GM21515 (cell line): ENCODE results near the gene C1orf105.
"Not testable (repeated sequence)": the region's sequence is repeated elsewhere in the genome, so short reads cannot be mapped to it uniquely, and the experiment has no call there.

Experiments used
- ATAC-seq: cut with Tn5 transposase; IDR thresholded peaks from one replicate; pipeline ENCODE4 v1.9.1; 2021; ENCODE audit not compliant: unreplicated experiment

The C1orf105 gene

GRCh38 chr1:172420385-172420784, at the start of gene C1orf105:
TSS of gene C1orf105 (plus strand) at chr1:172420685. CDS start at chr1:172420886, 201 bp downstream.
- ATAC-seq = no peak

- not testable (repeated sequence) for ATAC-seq
These were observed 48.8 kb upstream of the C1orf105 start for GRCh38 chr1:172371646-172372045.

- no peak for ATAC-seq
These were observed 46.6 kb upstream of the C1orf105 start for GRCh38 chr1:172373864-172374263.

GRCh38 chr1:172375211-172375631, 45.3 kb upstream of the C1orf105 start:
- no peak for ATAC-seq

- no peak for ATAC-seq
These were observed 44.1 kb upstream of the C1orf105 start for GRCh38 chr1:172376431-172376830.

GRCh38 chr1:172377565-172377964, 42.9 kb upstream of the C1orf105 start:
- ATAC-seq = no peak

GRCh38 chr1:172378109-172378760, 42.2 kb upstream of the C1orf105 start:
- ATAC-seq = no peak

GRCh38 chr1:172380441-172381244, 39.8 kb upstream of the C1orf105 start:
- peak; percentile 87 for ATAC-seq

- ATAC-seq = no peak
These were observed 38.5 kb upstream of the C1orf105 start for GRCh38 chr1:172381946-172382345.

- no peak for ATAC-seq
These were observed 38.1 kb upstream of the C1orf105 start for GRCh38 chr1:172382406-172382805.

GRCh38 chr1:172382990-172383389, 37.5 kb upstream of the C1orf105 start:
- no peak for ATAC-seq

- no peak for ATAC-seq
These were observed 36.9 kb upstream of the C1orf105 start for GRCh38 chr1:172383536-172383935.

- no peak for ATAC-seq
These were observed 35.8 kb upstream of the C1orf105 start for GRCh38 chr1:172384656-172385055.

GRCh38 chr1:172386046-172386445, 34.4 kb upstream of the C1orf105 start:
- no peak for ATAC-seq

GRCh38 chr1:172388490-172388889, 32.0 kb upstream of the C1orf105 start:
- no peak for ATAC-seq

- no peak for ATAC-seq
These were observed 30.2 kb upstream of the C1orf105 start for GRCh38 chr1:172390301-172390682.

- ATAC-seq = peak; percentile 57
These were observed 29.6 kb upstream of the C1orf105 start for GRCh38 chr1:172390683-172391551.

- ATAC-seq = no peak
These were observed 28.5 kb upstream of the C1orf105 start for GRCh38 chr1:172391976-172392375.

- ATAC-seq = no peak
These were observed 27.1 kb upstream of the C1orf105 start for GRCh38 chr1:172393354-172393753.

- peak; percentile 79 for ATAC-seq
These were observed 26.2 kb upstream of the C1orf105 start for GRCh38 chr1:172394141-172394751.

- no peak for ATAC-seq
These were observed 25.7 kb upstream of the C1orf105 start for GRCh38 chr1:172394811-172395210.
